ENCODE results near the gene CASP8AP2. TPM values are rescaled to one million over a fixed set of nuclear protein-coding genes. Genes with fewer than 3 reads are reported as not detected.

Gene CASP8AP2
- total RNA-seq, 1 donor from 2014 or later = 18.3 TPM

DNA sequence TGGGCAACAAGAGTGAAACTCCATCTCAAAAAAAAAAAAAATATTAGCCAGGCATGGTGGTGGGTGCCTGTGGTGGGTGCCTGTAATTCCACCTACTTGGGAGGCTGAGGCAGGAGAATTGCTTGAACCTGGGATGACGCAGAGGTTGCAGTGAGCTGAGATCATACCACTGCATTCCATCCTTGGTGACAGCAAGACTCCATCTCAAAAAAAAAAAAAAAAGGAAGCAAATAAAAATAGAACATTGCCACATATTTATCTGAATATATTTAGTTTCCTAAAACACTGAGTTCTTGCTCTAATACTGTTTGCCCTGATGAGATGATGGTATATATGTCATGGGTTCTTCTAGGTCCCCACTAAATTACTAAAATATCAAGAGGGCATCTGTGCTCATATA is 28.4 kb downstream of the CASP8AP2 start:
- Histone ChIP-seq H3K4me3 (no peak overlapping the region), H3K9me3 (no peaks in the 10 kb centered on the region), H3K27ac (no peak overlapping the region), H3K27me3 (ENCODE audit: low read depth) (no peaks in the 10 kb centered on the region), H3K4me1 (no peaks in the 10 kb centered on the region), H3K36me3 (peaks cover 99% of the 10 kb centered on the region)
- DNase-seq = no peak
- ATAC-seq = no peak
- intact Hi-C loops (cut with DNase I) = no loop called here
- TF ChIP-seq, protein P1, sequence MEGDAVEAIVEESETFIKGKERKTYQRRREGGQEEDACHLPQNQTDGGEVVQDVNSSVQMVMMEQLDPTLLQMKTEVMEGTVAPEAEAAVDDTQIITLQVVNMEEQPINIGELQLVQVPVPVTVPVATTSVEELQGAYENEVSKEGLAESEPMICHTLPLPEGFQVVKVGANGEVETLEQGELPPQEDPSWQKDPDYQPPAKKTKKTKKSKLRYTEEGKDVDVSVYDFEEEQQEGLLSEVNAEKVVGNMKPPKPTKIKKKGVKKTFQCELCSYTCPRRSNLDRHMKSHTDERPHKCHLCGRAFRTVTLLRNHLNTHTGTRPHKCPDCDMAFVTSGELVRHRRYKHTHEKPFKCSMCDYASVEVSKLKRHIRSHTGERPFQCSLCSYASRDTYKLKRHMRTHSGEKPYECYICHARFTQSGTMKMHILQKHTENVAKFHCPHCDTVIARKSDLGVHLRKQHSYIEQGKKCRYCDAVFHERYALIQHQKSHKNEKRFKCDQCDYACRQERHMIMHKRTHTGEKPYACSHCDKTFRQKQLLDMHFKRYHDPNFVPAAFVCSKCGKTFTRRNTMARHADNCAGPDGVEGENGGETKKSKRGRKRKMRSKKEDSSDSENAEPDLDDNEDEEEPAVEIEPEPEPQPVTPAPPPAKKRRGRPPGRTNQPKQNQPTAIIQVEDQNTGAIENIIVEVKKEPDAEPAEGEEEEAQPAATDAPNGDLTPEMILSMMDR (IDR thresholded peaks at IDR 0.05) = no peak

DNA sequence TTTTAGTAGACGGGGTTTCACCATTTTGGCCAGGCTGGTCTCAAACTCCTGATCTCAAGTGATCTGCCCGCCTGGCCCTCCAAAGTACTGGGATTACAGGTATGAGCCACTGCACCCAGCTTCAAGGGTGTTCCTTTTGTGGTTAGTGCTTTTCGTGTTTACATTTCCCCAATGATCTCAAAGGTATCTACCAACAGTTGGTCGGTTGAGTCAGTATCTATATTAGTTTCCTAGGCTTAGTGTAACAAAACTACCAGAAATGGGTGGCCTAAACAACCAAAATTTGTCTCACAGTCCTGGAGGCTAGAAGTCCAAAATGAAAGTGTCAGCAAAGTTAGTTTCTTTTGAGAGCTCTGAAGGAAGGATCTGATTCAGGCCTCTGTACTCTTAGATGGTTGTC is 30.1 kb downstream of the CASP8AP2 start:
- intact Hi-C loops (cut with DNase I) = no loop called here
- ATAC-seq (no peak), DNase-seq (no peak)
- H3K27ac ChIP-seq = no peak overlapping the region
- no peaks in the 10 kb centered on the region for H3K4me1 ChIP-seq
- TF ChIP-seq, protein P1 (IDR thresholded peaks at IDR 0.05) = no peak
- H3K4me3 ChIP-seq = no peak overlapping the region
- peaks cover 96% of the 10 kb centered on the region for H3K36me3 ChIP-seq
- H3K9me3 ChIP-seq = no peaks in the 10 kb centered on the region
- no peaks in the 10 kb centered on the region for H3K27me3 ChIP-seq (ENCODE audit: low read depth)

DNA sequence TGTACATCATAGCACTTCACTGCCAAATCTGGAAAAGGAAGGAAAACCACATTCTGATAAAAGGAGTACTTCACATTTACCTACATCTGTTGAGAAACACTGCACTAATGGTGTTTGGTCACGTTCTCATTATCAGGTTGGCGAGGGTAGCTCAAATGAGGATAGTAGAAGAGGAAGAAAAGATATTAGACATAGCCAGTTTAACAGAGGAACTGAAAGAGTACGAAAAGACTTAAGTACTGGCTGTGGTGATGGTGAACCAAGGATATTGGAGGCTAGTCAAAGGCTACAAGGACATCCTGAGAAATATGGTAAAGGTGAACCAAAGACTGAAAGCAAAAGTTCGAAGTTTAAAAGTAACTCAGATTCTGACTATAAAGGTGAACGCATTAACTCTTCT is 32.6 kb downstream of the CASP8AP2 start:
- ATAC-seq (no peak), DNase-seq (no peak)
- Histone ChIP-seq H3K4me1 (no peaks in the 10 kb centered on the region), H3K27ac (no peak overlapping the region), H3K27me3 (ENCODE audit: low read depth) (no peaks in the 10 kb centered on the region), H3K36me3 (peaks cover 94% of the 10 kb centered on the region), H3K4me3 (no peak overlapping the region), H3K9me3 (no peaks in the 10 kb centered on the region)
- intact Hi-C loops (cut with DNase I) = no loop called here
- TF ChIP-seq, protein P1 (IDR thresholded peaks at IDR 0.05) = no peak

DNA sequence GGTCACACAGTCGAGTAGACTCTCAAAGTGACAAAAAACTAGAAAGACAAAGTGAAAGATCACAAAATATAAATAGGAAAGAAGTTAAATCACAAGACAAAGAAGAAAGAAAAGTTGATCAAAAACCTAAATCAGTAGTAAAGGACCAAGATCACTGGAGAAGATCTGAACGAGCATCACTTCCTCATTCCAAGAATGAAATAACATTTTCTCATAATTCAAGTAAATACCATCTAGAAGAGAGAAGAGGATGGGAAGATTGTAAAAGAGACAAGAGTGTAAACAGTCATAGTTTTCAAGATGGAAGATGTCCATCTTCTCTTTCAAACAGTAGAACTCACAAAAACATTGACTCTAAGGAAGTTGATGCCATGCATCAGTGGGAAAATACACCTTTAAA is 33.0 kb downstream of the CASP8AP2 start:
- H3K27ac ChIP-seq = no peak overlapping the region
- H3K27me3 ChIP-seq (ENCODE audit: low read depth) = no peaks in the 10 kb centered on the region
- no peaks in the 10 kb centered on the region for H3K9me3 ChIP-seq
- intact Hi-C loops (cut with DNase I) = no loop called here
- DNase-seq (no peak), ATAC-seq (no peak)
- no peaks in the 10 kb centered on the region for H3K4me1 ChIP-seq
- TF ChIP-seq, protein P1 (IDR thresholded peaks at IDR 0.05) = no peak
- peaks cover 91% of the 10 kb centered on the region for H3K36me3 ChIP-seq
- H3K4me3 ChIP-seq = no peak overlapping the region

DNA sequence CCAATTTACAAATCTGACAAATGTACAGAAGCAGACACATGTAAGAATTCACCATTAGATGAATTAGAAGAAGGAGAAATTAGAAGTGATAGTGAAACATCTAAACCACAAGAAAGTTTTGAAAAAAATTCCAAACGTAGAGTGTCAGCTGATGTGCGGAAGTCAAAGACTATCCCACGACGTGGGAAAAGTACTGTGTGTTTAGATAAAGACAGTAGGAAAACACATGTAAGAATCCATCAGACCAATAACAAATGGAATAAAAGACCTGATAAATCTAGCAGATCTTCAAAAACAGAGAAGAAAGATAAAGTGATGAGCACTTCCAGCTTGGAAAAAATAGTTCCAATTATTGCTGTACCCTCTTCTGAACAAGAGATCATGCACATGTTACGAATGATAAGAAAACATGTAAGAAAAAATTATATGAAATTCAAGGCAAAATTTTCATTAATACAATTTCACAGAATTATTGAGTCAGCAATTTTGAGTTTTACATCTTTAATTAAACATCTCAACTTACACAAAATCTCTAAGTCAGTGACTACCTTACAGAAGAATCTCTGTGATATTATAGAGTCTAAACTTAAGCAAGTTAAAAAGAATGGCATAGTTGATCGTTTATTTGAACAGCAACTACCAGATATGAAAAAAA is 36.5 kb downstream of the CASP8AP2 start:
- DNase-seq (no peak), ATAC-seq (no peak)
- Histone ChIP-seq H3K36me3 (peaks cover 65% of the 10 kb centered on the region), H3K27ac (no peak overlapping the region), H3K4me3 (no peak overlapping the region), H3K27me3 (ENCODE audit: low read depth) (no peaks in the 10 kb centered on the region), H3K9me3 (no peaks in the 10 kb centered on the region), H3K4me1 (no peaks in the 10 kb centered on the region)
- intact Hi-C loops (cut with DNase I) = no loop called here
- TF ChIP-seq, protein P1 (IDR thresholded peaks at IDR 0.05) = no peak

Data from lower lobe of right lung (tissue), 2 donors.